ENCODE results near the gene SEMA5A.

DNA sequence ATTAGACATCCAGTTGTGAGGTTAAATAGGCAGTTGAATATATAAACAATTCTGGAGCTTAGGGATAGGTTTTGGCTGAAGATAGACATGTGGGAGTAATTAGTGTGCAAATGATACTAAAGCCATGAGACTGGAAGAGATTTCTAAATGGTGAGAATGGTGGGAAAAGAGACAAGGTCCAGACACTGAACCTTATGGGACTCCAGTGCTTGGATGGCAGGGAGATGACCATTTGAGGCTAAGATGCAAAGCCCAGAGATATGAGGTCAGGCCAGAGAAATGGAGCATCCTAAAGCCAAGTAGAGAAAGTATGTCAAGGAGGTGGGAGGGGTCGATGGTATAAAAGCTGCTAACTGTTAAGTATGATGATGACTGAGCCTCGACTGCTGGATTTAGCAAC is 115.6 kb downstream of the SEMA5A start:
- TF ChIP-seq CTCF (IDR thresholded peaks at IDR 0.05): no peak
- TF ChIP-seq POLR2A (IDR thresholded peaks at IDR 0.05): no peak
